OCI-LY1 (cell line): ENCODE data around the gene UTP20.

Source experiments
- CTCF ChIP-seq: fragments of 200-600 bp; sonication (generic), shearing (Covaris generic); IDR thresholded peaks from 2 replicates; pipeline ENCODE4 v1.5.1; 2017; ENCODE audit warnings: mild to moderate bottlenecking, antibody characterized with exemption, low read length, moderate library complexity, mixed read lengths
- EZH2 ChIP-seq: fragments of 200-600 bp; sonication (generic), shearing (Covaris generic); IDR thresholded peaks from 2 replicates; pipeline ENCODE4 v1.8.0; 2017; ENCODE audit warnings: borderline replicate concordance, mixed run types, mild to moderate bottlenecking, antibody characterized with exemption, low read length, moderate library complexity, mixed read lengths

- no peak for TF ChIP-seq CTCF
- no peak for TF ChIP-seq EZH2
These were observed 3.5 kb upstream of the UTP20 start for GRCh38 chr12:101276433-101276832.
